Hepatic stellate cell (primary cell): ENCODE data around the gene RPS27L.

ENCODE experiments used
- DNase-seq: peaks from one replicate; pipeline ENCODE4 v3.0.0; 2011; ENCODE audit warnings: low spot score

Gene RPS27L

DNA sequence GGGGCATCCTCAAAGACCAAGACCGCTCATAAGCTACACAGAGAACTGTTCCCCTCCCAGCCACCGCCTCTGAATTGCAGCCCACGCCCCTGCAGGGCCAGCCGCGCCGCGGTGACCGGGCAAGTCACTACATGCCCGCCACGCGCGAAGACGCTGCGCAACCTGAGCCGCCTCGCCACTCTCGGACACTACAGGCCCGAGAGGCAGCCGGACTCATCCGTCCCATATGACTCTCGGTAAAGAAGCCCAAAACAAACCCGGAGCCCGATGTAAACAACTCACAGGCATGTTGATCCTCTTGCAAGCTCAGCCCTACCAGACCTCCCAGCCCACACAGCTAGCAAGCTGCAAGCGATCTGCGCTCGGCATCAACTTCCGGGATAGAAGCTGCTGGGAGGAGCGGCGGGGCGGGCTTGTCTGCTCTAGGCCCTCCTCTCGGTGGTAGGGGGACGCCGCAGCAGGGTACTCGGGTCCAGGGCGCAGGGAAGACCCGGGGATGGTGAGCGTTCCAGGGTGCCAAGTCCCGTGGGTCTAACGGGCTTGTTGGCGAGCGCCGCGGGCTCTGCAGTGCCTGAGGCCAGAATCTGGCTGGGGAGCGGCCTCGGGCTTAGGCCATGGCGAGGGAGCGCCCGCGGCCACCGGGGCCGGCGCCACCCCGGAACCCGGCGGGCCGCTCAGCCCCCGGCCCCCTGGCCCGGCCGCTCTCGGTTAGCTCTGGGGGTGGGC is at the start of gene RPS27L:
TSS of gene RPS27L (minus strand) at position 360 of the 726 bp plus-strand sequence. CDS start at position 288, 72 bp downstream.
- peak; percentile 84 for DNase-seq

DNA sequence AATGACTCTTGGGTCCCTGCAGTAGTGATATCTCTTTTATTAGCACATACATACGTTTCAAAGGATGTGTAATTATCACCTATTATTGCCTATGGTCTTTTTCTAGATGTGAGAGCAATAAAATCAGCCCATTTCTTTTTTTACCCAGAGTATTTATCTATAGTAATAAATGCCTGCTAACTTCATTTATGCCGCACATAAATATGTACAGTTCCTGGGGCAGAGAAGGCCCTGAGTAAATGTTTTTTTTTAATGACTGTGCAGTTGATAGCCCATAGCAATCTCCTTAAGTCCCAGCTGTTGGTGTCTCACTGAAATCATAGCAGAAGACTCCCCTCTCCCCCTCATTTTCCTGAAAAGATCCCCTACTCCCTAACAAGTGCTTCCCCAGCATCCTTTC is 48.8 kb upstream of the RPS27L start:
- DNase-seq = no peak

DNA sequence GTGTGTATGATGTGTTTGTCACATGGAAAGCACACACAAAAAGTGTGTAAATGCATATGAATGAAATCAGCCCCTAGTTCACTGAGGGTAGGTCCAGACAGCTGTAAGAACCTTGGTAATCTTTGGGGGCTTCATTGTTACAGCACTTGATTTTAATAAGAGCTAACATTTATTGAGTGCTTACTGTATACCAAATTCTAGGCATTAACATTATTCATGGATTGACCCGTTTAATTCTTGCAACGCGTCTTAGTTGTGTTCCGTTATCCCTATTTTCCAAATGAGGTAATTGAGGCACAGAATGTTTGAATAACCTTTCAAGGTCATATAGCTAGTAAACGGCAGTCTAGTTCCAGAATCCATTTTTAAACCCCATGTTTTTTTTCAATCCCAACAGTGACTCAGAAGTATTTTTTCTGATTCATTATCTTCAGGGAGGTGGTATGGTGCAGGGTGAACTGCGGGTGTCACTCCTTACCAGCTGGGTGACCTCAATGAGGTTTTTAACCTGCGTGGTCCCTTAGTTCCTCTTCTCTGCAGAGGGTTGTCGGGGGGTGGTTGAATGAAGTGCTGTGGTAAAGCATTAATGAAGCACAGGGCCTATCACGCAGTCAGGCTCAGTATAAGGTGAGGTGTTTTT is 46.3 kb upstream of the RPS27L start:
- DNase-seq = no peak

DNA sequence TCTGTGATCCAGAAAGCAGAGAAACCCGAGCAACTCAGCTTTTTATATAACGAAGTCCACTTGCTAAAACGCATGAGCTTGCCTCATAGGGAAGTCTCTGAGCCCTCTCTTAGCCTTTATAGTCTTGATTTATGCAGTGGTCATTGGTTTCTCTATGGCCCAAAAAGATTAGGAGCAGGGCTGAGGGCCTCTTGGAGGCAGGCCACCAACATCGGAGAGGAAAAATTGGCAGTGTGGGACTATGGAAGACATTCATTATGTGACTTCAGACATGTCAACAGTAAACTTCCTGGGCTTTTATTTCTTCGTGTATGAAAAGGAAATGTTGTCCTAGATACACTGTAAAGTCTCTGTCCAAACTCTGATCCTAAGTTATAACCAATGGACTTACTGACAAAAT is 45.6 kb upstream of the RPS27L start:
- no peak for DNase-seq

- no peak for DNase-seq
Observed at GRCh38 chr15:63200464-63201249, 43.4 kb upstream of the RPS27L start.

- no peak for DNase-seq
Observed at GRCh38 chr15:63198371-63199250, 41.3 kb upstream of the RPS27L start.

DNA sequence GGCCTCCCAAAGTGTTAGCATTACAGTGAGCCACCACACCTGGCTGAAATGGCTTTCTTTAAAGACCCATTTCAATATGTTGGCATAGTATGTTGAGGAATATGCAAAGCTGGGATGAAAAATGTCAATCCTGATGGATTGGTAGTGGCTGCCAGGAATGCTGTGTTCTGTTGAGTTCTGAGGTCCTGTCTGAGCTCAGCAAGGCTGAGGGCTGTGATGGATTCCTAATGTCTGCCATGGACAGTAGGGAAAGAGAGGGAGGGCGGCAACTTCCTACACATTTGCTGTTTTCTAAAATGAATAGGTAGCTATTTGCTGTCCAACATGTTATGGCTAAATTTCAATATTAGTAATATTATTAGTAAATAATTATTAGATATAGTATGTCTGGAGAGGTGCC is 40.3 kb upstream of the RPS27L start:
- DNase-seq = no peak

GRCh38 chr15:63196842-63197241 is 39.6 kb upstream of the RPS27L start:
- no peak for DNase-seq

- DNase-seq = no peak
Observed at GRCh38 chr15:63195569-63196015, 38.3 kb upstream of the RPS27L start.

DNA sequence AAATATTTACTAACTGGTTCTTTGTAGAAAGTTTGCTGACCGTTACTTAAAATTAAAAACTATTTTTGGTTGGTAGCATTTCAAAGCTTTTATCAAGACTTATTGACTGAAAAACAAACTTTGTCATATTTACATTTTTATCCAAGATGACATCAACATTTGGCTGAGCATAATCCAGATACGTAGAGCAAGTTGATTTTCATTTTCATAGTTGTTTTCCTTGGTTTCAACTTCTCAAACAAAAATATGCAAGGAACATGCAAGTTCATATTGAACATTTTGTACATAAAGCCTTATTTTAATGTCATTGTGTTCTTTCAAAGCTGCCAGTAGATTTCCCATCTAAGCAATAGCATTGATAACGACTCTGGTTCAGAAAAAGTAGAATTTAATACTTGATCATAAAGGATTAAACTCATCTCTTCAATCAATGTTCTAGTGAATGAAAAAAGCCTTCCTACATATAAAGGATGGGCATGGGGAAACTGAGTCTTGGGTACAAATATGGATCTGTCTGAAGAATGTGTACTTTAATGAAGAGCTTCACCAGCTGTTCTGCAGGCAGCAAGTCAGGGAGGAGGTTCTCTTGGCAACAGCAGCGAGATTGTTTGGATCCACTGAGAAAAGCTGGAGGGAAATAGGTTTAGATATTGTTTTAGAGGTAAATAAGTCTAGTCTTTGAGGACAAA is 37.7 kb upstream of the RPS27L start:
- no peak for DNase-seq

DNA sequence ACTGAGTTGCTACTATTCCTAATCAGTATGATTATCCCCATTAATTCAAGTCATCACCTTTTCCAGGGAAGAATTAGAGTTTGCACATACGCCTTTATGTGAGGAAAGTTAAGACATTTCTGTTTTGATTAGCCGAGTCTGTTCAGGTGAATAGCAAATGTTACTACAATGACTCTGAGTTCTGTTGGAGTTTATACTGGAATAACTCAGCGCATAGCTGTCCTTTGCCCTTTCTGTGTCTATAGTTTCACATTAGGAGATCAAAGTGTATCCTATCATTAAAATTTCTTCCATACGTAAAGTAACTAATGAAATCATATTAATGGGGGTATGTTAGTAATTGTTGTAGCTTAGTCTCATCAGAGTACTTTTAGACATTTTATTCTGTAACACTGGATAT is 37.0 kb upstream of the RPS27L start:
- DNase-seq = no peak

- no peak for DNase-seq
Observed at GRCh38 chr15:63192619-63193206, 35.4 kb upstream of the RPS27L start.

GRCh38 chr15:63191895-63192618 is 34.8 kb upstream of the RPS27L start:
- no peak for DNase-seq

- no peak for DNase-seq
Observed at GRCh38 chr15:63190769-63191649, 33.7 kb upstream of the RPS27L start.

- DNase-seq = no peak
Observed at GRCh38 chr15:63189941-63190768, 32.9 kb upstream of the RPS27L start.

GRCh38 chr15:63188926-63189871 is 31.9 kb upstream of the RPS27L start, which contains the start of gene RAB8B:
RAB8B (plus strand) TSS chr15:63189606; CDS start chr15:63189625, 19 bp downstream.
- peak; percentile 90 for DNase-seq
